Tongue (tissue), 2 donors: Measurements from ENCODE around the gene FAM228B. TPM values are rescaled to one million over a fixed set of nuclear protein-coding genes. Genes with fewer than 3 reads are reported as not detected.
A peak's percentile ranks its signal among the peaks of the same experiment; 100 is the strongest.
"Not testable (repeated sequence)": the region's sequence is repeated elsewhere in the genome, so short reads cannot be mapped to it uniquely, and the experiment has no call there.

Source experiments
- DNase-seq: peaks from one replicate; pipeline ENCODE4 v3.0.0-alpha.2; 2015
- total RNA-seq: library from RNA; depleted of rRNA; stranded (reverse); fragments of >200 nt; gene quantifications from one replicate; pipeline ENCODE4 v1.2.3, GENCODE V29; 2014

FAM228B gene
- total RNA-seq, 1 donor from 2014 or later: 39.4 TPM

DNA sequence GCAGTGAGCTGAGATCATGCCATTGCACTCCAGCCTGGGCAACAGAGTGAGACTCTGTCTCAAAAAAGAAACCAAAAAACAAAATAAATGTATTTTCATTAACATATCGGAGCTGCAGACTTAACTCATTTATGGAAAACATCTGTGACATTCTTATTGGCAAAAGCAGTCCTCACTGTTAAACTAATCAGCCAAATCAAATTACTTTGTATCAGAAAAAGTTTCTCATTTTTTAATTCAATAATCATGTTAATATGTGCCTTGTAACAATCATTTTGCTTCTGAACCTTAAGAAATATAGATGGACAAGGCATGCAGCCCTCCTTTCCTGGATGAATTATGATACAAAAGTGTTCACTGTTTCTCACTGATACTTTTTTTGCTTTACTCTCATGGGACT, 20.6 kb upstream of the FAM228B start:
- no peak for DNase-seq

DNA sequence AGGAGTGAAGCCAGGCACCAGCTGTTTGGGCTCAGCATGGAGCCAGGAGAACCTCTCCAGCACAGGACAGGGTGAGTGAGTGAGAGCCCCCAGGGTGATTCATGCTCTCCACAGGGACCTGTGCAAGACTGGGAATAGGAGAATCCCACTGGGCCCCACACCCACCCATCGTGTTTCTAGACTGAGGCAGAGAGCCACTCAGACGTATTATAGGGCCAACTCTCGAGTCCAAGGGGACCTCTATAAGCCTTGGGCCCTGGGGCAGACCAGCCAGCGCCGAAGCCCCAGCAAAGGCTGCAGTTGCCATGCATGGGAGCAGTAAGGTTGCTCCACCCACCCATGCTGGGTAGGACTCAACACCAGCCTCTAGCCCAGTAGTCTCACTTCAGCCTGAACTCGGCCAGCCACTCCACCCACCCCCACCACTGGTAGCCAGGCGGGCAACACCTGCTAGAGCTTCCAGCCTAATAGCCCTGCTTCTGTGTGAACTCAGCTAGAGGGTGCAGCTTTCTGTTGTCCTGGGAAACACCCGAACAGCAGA, 19.1 kb upstream of the FAM228B start:
- no peak for DNase-seq

DNA sequence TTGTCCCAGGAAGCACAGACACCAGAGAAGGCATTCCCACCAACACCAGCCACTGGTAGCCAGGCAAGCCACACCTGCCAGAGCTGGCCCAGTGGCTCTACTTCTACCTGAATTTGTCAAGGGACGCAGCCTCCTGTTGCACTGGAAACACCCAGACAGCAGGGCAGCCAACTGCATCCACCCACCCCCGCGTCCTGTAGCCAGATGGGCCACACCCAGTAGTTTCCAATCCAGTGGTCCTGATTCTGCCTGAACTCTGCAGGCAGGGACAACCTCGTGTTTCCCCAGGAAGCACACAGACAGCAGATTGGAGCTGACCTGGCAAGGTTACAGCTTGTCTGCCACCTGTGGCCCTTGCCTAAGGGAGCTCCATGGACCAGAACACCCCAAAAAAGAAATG, 18.4 kb upstream of the FAM228B start:
- DNase-seq: no peak

DNA sequence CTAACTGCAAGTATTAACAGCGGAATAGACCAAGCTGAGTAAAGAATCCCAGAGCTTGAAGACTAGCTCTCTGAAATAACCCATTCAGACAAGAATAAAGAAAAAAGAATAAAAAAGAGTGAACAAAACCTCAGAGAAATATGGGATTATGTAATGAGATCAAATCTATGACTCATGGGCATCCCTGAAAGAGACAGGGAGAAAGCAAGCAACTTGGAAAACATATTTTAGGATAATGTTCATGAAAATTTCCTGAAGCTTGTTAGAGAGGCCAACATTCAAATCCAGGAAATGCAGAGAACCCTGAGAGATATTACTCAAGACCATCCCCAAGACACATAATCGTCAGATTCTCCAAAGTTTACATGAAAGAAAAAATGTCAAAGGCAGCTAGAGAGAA, 17.5 kb upstream of the FAM228B start:
- DNase-seq: no peak

DNA sequence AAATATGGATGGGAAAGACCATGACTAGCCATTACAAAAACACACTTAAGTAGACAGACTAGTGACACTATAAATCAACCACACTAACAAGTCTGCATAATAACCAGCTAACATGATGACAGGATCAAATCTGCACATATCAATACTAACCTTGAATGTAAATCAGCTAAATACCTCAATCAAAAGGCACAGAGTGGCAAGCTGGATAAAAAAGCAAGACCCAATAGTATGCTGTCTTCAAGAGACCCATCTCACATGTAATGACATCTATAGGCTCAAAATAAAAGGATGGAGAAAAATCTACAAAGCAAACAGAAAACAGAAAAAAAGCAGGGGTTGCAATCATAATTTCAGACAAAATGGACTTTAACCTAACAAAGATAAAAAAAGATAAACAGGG, 16.5 kb upstream of the FAM228B start:
- no peak for DNase-seq

DNA sequence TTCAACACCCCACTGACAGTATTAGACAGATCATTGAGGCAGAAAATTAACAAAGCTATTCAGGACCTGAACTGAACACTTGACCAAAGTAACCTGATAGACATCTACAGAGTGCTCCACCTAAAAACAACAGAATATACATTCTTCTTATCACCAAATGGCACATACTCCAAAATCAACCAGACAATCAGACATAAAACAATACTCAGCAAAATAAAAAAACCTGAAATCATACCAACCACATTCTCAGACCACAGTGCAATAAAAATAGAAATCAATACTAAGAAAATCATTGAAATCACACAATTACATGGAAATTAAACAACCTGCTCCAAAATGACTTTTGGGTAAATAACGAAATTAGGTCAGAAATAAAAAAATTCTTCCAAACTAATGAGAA, 15.9 kb upstream of the FAM228B start:
- no peak for DNase-seq

DNA sequence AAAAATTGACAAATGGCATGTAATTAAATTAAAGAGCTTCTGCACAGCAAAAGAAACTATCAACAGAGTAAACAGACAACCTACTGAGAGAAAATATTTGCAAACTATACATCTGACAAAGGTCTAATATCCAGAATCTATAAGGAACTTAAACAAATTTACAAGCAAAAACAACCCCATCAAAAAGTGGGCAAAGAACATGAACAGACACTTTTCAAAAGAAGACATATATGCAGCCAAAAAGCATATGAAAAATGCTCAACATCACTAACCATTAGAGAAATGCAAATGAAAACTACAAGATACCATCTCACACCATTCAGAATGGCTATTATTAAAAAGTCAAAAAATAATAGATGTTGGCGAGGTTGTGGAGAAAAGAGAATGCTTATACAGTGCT, 13.8 kb upstream of the FAM228B start:
- DNase-seq: not testable (repeated sequence)

DNA sequence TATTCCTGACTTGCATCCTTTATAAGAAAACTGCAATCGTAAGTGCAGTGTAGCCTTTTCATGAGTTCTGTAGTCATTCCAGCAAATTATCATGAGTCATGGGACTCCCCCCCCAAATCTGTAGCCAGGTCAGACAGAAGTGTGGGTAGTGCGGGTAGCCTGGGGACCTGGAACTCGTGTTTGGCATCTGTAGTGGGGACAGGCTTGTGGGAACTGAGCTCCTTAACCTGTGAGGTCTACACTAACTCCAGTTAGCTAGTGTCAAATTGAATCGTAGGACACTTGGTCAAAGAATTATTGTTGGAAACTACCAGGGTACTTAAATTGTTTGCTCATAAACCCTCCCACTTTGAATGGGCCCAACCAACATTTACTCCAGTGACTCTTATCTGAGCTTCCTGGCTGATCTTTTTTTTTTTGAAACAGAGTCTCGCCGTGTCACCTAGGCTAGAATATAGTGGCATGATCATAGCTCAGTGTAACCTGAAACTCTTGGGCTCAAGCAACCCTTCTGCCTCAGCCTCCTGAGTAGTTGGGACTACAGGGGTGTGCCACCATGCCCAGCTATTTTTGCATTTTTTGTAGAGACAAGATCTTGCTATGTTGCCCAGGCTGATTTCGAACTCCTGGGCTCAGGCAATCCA, 12.5 kb upstream of the FAM228B start:
- no peak for DNase-seq

DNA sequence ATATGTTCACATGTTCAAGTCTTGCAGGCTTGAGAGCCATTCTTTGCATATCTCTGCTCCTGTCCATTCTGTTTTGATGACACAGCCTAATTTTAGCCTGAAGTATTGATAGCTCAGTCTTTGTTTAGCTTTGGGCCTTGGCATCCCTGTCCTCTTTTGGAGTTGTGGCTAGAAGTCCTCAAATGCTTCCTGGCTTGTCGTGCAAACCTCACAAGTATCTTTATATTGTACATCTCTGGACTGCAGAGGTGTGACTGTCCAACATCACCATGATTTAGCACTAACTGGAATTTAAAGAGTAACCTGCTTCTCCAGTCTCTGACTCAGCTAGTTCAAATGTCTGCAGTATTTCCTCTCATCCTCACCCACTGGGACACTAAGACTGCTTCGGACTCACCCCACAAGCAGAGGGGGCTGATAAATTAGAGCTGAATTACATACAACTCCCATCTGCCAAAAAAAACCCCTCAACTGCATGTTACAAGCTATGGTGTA, 11.8 kb upstream of the FAM228B start:
- no peak for DNase-seq

DNA sequence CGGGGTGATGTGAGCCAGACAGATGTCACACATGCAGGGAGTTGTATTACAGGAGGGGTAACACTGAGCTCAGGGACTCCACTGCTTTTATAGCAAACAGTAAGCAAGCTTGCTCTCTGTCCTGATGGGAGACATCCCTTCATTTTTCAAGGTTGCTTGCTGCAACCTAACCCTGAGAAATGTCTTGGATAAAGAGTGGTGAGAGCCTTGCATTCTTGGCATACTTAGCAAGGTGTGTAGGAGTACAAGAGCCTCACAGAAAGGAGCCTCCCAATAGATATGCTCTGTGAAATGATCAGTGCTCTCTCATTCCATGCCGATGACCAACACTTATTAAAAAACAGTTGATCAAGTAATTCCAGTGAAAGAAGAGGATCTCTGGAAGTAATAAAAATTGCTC, 8.2 kb upstream of the FAM228B start:
- DNase-seq: no peak

DNA sequence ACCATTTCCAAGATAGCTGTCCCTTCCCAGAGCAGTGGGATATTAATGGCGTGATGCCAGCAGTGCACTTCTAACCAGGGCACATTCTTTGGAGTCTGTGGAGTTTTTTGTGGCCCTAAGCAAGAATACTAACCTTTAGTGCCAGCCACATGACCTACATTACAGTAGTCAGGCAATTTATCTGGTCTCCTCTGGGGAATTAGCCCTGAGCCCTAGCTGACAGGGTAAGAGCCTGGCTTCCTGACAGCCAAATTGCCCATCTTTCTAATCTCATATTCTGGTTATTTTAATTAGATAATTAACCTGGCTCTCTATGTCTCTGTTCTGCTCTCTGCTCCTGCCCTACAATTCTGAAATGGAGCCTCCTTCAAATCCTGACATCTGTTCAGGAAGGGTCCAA, 5.4 kb upstream of the FAM228B start:
- DNase-seq: no peak

DNA sequence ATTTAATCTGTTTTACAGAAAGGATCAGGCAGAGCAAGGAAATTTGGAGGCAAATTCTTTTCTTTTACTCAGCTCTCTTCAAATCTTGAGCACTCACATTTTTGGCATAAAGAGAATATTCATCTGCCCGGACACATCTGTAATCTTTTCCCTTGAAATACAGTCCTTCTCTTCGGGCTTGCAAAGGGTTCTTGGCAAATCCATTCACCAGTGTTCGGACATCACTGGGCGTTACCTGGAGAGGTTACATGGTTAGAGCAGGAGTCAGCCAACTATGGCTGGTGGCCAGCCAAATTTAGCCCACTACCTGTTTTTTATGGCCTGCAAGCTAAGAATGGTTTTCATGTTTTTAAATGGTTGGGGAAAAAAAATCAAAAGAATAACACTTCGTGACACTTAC, 2.2 kb upstream of the FAM228B start:
- DNase-seq: peak; percentile 46

DNA sequence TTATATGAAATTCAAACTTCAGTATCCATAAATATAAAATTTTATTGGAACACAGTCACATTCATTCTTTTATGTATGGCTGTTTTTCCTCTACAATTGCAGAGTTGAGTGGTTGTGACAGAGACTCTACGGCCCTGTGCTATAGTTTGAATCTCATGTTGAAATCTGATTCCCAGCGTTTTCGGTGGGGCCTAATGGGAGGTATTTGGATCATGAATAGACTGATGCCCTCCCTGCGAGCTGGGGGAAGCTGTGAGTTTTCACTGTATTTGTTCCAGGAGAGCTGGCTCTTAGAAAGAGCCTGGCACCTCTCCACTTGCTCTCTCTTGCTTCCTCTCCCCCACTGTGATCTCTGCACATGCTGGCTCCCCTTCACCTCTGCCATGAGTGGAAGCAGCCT, 1.8 kb upstream of the FAM228B start:
- peak; percentile 70 for DNase-seq

DNA sequence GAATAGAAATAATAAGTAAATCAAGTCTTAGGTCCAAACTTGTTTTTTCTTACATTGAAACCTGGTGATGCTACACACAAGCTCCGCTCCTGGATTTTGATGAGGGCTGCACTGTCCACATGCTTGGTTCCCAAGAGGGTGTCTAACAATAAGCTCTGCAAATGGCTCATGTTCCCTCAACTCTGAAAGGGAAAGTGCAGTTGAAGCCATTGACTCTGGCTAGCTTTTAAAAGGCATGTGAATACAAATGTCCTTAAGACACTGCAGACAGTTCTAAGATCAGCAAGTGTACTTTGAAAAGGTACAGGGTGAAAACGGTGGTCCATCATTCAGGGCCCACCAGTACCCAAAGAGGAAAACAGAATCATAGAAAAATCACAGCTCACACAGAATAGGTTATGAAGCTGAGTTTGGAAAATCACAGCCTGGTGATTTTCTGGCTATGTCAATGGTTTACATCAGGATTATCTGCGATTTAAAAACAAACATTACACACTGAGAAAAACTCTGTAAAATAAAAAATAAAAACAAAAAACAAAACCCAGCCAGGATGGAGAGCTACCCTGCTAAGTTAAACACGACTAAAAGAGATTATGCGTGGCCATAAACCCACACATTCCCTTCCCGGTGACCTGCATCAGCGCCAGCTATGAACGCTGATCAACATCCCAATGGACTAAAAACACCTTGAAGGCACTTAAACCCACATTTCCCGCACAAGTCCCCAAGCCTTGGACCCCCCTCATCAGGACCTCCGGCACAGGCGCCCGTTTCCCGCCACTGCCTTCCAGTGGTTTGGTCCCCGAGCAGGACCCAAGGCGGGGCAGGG, 689 bp upstream of the FAM228B start:
- peak; percentile 27 for DNase-seq

DNA sequence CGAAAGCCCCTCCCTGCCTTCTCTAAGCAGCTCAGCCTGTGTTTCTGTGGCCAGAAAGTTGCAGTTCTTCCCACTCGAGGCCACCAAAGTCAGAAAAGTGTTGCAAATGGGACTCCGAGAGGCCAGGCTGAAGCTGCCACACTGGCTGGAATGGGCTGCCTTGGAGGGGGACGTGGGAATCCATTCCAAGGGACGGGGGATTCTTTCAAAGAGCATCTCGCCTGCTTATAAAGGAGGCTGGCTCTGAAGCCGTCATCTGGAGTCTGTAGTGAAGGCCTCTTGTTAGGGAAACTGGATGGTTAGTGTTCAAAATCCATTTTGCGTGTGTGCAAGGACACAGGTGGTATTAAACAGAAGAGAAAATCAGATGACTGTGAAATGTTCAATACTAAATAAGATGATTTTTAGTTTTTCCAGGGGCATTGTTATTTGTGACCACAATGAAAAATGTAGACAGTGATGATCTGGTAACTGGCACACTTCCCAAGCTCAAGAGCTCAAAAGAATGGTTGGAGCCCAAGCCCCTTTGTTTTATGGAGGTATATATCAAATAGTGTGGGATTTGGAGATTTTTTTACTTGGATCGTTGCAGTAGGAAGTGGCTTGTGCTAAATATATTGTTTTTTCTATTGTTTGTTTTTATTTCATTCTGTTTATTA, 782 bp downstream of the FAM228B start:
- peak; percentile 83 for DNase-seq

DNA sequence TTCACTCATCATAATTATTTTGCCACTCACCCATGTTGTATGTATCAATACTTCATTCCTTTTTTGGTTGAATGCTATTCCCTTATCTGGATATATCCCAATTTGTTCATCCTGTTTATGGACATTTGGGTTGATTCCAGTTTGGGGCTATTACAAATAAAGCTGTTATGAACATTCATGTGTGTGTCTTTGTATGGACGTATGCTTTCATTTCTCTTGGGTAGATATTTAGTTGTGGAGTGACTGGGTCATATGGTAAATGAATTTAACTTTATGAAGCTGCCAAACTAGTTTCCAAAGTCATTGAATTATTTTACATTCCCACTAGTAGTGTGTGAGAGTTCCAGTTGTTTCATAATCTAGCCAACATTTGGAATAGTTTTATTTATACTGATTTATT, 2.7 kb downstream of the FAM228B start:
- peak; percentile 51 for DNase-seq

DNA sequence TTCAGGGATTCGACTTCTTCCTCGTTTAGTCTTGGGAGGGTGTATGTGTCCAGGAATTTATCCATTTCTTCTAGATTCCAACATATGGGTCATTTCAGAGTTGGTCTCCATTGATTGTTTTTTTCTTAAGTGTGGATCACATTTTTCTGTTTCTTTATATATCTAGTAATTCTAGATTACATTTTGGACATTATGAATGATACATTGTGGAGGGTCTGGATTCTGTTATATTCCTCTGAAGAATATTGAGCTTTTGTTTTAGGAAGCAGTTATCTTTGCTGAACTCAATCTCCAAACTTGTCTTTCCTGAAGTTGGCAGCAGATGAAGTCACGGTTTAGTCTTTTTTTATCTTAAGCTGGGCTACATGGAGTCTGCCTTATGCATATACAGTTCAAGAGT, 9.3 kb downstream of the FAM228B start:
- no peak for DNase-seq

DNA sequence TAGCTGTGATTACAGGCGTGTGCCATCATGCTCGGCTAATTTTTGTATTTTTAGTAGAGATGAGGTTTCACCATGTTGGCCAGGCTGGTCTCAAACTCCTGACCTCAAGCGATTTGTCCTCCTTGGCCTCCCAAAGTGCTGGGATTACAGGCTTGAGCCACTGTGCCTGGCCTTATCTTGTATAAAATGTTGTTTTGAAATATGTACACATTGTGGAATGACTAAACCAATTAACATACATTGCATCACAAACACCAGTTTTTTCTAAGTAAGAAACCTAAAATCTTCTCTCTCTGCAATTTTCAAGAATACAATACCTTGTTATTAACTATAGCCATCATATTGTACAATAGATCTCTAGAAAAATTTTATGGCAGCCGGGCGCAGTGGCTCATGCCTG, 17.0 kb downstream of the FAM228B start:
- DNase-seq: not testable (repeated sequence)

DNA sequence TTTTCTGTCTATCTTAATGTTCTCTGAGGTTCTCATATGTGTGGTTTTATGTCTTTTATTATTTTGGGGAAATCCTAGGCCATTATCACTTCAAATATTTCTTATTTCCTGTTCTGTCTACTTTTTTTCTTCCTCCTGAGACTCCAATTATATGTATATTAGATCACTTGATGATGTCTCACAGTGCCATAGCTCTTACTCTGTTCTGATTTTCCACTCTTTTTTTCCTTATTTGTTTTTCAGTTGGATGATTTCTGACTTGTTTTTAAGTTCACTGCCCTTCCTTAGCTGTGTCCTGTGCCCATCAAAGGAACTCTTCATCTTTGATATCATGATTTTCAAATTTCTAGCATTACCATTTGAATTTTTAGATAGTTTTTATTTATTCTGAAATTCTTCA, 24.1 kb downstream of the FAM228B start:
- no peak for DNase-seq

DNA sequence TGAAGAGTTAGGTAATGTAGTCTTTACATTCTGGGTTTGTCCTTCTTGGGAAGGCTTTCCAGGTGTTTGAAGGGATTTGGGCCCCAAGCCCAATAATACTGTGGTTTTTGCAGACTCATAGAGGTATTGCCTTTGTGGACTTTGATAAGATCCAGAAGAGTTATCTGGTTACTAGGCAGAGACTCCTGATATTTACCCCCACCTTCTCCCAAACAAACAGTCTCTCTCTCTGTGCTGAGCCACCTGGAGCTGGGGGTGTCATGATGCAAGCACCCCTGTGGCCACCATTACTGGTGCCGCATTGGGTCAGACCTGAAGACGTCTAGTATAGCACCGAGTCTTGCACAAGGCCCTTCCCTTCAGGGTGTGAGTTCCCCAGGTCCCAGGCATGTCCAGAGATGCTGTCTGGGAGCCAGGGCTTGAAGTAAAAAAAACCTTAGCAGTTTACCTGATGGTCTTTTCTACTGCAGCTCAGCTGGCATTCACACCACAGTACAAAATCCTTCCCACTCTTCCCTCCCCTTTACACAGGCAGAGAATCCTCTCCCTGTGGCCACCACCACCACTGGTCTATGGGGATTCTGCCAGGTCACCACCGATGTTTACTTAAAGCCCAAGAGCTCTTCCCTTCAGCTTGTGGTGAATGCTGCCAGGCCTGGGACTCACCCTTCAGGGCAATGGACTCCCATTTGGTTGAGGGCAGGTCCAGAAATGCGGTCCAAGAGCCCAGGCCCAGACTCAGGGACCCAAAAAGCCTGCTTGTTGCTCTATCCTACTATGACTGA, 29.3 kb downstream of the FAM228B start:
- no peak for DNase-seq

DNA sequence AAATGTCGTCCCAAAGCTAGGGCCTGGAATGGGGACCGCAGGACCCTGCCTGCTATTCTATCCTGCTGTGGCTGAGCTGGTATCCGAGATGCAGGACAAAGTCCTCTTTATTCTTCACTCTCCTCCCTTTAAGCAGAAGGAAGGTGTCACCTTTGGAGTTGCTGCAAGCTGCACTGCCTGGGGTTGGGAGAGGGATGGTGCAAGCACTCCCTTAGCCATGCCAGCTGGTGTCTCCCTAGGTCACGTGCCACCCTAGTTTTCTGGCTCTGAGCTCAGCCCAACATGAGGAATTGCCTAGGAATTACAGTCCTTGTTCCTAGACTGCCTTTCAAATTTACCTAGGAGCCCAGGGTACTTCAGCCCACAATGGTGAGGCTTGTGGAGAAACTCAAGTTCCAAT, 30.2 kb downstream of the FAM228B start:
- DNase-seq: no peak

DNA sequence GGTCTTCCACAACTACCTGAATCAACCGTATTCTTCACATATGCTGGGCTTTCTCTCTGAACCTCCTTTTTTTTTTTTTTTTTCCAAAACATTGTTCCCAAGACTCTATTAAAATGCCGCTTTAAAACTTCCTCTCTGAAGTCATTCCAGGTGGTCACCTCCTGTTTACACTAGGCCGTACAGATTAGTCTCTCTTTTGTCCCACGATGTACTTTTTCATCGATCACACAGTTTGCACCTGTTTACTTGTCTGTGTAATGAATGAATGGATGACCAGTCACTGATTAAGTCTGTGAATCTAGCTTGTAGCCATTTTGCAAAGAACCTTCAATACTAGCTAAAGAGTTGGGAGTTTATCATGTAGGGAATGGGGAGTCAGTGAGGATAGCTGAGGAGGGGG, 34.9 kb downstream of the FAM228B start:
- DNase-seq: no peak
